GM19099 (cell line): ENCODE results near the gene ING3.

Experiments used
- POLR2A ChIP-seq: IDR thresholded peaks from 3 replicates; pipeline ENCODE4 v1.6.1; 2011; ENCODE audit warnings: low read depth; ENCODE audit not compliant: insufficient read length; ENCODE audit errors: extremely low read depth

Gene ING3, protein sequence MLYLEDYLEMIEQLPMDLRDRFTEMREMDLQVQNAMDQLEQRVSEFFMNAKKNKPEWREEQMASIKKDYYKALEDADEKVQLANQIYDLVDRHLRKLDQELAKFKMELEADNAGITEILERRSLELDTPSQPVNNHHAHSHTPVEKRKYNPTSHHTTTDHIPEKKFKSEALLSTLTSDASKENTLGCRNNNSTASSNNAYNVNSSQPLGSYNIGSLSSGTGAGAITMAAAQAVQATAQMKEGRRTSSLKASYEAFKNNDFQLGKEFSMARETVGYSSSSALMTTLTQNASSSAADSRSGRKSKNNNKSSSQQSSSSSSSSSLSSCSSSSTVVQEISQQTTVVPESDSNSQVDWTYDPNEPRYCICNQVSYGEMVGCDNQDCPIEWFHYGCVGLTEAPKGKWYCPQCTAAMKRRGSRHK

DNA sequence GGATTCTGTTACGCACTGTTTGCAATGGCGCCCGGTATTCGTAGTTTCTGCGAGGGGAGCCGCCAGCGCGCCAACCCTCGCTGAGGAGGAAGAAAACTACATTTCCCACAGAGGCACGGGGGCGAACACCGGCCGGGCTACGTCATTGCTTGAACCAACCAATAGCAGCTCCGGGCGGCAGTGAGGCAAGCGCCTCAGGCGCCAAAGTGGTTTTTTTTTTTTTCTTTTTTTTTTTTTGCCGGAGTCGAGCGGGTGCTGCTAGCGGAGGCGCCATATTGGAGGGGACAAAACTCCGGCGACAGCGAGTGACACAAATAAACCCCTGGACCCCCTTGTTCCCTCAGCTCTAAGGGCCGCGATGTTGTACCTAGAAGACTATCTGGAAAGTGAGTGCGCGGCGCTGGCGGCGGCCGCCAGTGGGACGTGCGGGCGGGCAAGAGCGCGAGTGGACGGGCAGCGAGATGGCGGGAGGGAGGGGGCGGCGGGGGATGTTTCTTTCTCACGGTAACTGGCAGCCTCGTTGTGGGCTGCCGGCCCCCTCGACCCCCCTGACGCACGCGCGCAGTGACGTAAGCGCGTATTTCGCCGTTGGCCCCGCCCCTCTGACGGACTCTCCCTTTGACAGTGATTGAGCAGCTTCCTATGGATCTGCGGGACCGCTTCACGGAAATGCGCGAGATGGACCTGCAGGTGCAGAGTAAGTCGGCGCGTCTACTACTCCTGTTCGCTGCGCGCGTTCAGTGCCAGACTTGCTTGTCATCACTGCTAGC lies at the start of gene ING3:
Gene ING3, plus strand, starts transcription at position 239 of the 770 bp plus-strand sequence. Its CDS starts 120 bp downstream, at position 359.
- TF ChIP-seq POLR2A: peak; percentile 88

DNA sequence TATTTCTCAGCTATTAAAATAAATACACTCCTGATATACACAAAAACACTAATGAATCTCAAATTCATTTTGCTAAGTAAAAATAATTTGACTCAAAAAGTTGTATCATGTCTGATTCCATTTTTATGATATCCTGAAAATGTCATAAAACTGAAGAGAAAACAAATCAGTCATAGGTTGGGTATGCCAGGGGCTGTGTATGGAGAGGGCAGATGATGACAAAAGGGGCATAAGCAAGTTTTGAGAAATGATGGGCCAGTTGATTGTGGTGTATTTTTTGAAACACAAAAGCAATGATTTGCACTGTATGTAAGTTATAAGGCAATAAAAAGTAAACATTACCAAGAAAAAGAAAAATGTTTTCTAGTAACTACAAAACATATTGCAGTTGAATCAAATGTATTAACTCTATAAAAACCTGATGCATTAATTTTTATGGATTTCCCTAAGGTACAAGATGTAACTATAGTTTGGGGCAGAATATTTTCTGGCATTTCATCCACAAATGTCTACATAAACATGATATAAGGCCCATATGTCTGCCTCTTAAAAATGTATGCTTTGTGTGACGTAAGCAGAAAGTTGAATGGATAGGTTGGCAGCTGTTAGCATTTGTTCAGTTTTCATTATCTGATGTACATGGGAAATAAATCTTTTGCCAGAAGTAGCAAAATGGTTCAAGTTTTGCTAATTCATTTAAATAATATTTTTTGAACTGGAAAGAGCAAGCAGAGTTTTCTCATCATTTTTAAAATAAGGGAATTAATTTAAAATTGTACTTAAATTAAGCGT lies 35.1 kb upstream of the ING3 start:
- no peak for TF ChIP-seq POLR2A

DNA sequence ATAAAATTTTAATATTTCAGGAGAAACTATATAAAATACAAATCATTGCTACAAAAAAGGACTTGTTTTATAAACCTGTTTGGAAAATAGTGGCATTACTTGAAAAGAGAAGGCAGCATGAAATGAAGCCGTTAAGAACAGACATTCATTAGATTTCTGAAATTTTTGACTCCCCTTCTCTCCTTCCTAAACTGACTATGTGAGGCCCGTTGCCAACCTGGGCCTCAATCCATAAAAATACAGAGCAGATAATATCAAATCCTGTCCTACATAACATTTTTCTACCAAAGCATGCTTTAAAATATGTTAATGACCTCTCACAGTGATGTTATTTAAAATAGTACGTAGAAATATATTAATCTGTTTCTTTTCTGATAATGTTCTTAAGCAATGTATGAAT lies 34.5 kb upstream of the ING3 start:
- TF ChIP-seq POLR2A: no peak

DNA sequence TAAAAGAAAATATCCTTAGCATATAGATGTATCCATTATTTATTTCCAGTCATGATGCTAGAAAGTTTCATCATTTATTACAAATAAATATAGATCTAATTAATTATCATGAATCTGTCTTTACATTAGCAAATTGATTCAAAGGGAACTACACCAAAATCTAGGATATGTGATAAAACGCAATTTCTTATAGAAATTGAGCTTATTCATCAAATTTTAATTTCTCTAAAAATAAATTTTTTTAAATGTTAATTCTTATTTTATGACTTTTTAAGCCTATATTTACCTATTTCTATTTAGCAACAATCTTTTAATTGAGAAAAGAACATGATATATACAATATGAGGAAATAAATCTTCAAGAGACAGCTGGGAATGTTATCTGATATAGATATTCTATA lies 34.0 kb upstream of the ING3 start:
- no peak for TF ChIP-seq POLR2A

DNA sequence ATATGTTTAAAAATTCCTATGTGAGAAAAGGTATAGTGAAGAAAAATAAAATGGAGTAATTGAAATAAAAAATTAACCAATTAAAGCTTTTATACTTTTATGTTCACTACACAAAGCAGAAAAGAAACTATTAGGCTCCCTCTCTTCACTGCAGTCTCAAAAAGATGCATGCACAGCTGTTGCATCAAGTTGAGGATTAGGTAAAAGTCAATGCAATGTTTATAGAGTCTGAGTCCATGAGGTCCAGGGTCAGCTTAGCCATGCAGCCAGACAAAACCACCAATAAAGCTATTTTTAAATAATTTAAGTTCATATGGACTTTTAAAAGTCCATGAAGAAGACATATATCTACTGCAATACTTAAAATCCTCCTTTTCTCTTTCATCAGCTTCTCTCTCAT lies 31.1 kb upstream of the ING3 start:
- TF ChIP-seq POLR2A: no peak

DNA sequence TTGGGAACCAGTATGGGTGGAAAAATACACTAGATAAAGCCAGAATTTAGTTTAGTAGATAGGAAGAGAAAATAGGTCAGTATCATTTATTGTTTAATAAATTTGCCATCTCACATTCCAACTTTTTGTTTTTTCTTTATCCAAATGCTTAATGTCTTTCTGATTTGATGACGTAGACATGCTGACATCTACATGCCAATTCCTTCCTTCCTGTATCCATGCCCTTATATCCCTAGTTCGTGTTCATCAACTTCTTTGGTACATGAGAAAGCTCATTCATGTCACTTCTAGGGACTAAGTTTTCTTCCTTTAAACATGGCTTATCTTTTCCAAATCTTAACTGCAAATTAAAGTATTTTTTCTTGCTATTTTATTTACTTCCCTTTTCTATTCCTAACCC lies 30.5 kb upstream of the ING3 start:
- TF ChIP-seq POLR2A: no peak

DNA sequence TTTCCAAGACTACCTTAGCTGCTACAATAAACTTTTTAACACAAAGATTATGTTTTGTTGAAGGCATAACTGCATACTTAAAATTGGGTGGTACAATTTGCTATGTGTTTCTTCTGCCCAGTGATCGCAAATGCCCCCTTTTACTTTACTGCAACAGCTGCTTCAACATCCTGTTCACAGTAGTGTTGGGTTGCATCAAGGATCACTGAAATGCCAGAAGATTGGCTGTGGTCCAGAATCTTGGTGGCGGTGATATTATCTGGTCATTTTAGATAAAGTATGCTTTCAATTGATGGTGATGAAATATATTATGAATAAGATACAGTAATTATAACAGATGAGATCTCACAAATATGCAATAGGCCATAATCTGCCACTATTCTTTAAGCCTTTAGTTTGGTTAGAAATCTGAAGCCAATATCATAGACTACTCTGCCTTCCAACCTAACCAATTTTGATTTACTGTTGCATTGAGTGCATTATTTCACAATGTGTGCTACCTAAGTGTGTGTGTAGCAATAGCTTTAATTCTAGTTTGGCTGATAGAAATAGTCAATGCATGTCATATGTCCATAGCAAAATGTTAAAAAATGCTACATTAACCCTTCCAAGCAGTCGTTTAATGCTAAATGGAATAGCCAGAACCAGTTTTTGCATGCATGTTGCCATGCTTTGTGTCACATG lies 29.8 kb upstream of the ING3 start:
- TF ChIP-seq POLR2A: no peak

DNA sequence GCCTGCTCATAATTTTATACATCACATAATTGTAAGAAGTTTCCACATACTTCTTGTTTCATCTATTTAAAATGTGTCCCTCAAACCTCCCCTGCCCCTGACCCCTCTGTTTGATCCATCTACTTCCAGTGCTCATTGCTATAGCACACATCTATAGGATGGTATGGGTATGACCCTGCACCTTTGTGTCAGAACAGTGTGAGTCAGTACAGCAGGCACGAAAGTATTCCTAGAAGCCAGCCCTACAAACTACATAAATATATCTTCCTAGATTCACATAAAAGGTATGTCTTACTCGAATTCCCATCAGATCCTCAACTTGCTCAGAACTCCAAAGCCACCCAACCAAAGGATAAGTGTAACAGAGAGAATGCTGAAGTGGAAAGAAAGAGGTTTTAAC lies 25.7 kb upstream of the ING3 start:
- no peak for TF ChIP-seq POLR2A

DNA sequence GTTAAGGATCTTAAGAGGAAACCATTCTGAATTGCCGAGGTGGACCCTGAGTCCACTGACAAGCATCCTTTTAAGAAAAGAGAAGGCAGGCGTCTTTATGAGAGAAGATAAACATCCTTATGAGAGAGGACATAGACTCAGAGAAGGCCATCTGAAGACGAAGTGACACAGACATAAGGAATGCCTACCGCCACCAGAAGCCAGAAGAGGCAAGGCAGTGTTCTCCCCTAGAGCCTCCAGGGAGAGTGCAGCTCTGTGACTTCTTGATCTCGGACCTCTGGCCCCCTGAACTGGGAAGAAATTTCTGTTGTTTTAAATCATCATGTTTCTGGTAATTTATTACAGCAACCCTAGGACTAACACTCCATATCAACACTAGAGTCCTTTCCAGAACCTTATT lies 25.2 kb upstream of the ING3 start:
- no peak for TF ChIP-seq POLR2A

DNA sequence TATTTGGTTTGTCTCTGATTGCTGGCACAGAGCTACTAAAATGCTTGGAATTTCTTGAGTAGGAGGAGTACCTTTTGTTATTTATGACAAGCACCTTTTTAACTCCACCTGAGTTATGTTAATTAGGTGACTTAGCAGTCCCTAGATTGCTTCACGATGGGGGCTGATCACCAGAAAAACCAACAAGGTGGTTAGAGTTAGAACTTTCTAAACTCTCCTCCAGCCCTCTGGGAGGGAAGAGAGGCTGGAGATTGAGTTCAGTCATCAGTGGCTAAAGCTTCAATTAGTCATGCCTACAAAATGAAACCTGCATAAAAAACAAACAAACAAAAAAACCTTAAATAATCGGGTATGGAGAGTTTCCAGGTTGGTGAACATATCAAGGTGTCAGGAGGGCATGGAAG lies 23.6 kb upstream of the ING3 start:
- TF ChIP-seq POLR2A: no peak

DNA sequence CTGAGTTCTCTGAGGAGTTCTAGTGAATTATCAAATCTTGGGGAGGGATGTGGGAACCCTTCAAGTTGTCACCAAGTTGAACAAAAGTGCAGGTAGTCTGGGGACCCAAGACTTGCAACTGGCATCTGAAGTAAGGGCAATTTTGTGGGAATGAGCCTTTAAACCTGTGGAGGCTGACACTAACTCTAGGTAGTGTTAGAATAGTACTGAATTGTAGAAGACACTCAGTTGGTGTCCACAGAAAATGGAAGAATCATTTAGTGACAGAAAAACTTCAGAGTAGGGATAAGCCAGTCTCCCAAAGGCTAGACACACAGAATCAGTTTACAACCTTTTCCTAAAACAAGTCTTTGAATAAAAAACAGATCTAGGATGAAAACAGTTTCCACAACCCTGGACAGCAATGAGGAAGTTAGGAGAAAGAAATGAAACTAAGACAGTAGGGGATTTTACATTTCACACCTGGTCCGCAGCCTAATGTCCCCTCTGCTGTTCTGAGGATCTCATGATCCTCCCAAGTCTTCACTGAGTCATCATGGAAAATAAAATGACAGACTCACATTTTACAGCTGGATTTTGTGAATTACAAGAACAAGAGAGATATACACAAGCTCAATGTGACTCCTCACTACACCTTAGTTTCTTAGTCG lies 23.0 kb upstream of the ING3 start:
- TF ChIP-seq POLR2A: no peak

DNA sequence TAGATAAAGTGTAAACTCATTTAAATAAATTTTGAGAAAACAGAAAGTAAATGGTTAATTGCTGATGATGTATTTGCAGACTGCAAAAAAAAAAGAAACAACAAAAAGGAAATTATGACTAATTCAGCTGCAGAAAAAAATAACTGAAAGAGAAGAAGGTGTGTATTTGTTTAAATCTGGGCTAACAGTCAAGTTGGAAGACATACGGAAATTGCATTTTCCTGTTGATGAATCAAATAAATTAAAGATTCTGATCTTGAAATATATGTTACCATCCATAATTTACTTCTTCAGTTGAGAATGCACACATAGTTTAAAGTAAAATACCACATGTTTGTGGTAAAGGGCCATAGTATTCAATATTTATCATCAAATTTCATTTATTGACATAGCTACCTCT lies 19.3 kb upstream of the ING3 start:
- no peak for TF ChIP-seq POLR2A

DNA sequence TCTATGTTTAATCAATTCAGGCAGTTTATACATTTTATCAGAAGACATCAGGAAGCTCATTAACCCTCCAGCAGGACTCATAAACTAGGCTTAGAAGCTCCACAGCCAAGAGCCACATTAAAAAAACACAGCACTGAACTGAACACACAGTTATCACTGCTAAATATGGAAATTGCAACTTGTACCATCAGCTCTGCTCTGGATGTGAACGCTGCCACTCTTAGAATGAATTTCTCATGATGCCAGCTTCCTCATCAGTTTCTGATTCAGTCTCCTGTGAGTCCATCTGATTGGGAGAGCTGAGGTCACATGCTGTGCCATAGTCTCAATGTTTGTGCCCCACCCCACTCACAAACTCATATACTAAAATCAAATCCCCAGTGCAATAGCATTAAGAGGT lies 17.1 kb upstream of the ING3 start:
- TF ChIP-seq POLR2A: no peak

DNA sequence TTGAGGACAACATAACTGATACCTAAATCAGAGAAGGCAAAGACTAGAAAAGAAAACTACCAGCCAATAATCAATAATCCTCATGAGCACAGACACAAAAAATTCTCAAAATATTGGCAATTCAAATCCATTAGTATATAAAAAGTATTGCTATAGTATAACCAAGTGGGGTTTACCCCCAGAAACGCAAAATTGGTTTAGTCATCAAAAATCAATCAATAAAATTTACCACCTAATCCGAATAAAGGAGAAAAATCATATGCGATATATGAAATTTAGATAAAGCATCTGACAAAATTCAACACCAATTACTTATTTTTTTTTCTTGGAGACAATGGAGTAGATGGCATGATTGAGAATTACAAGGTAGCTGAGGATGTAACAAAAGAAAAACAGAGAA lies 11.2 kb upstream of the ING3 start:
- no peak for TF ChIP-seq POLR2A
